ENCODE data around the gene USP3.
"Not testable (repeated sequence)": the region's sequence is repeated elsewhere in the genome, so short reads cannot be mapped to it uniquely, and the experiment has no call there.

Gene USP3

GRCh38 chr15:63478243-63478642, 26.1 kb upstream of the USP3 start:
- no peak for DNase-seq

DNA sequence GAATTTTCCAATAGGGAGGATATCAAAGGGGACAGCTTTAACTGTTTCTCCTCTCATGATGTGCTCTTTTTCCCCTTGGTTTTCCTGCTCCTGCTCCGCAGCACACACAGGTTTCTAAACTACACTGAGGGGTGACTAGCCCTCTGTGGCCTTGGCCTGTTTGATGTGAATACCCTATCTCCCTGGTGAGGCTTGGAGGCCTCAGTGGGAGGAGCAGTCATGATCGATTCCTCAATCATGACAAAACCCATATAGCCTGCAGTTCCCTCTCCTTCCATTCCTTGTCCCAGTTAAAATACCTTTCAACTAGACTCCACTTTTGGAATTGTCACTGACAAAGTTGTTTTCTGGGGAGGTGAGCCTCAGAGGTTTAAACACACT, 24.0 kb upstream of the USP3 start:
- no peak for DNase-seq

- peak in 1 of 5 donors; percentile 52 for DNase-seq
These were observed 23.1 kb upstream of the USP3 start for GRCh38 chr15:63481105-63481810.

GRCh38 chr15:63482874-63483323, 21.5 kb upstream of the USP3 start:
- no peak for DNase-seq

DNA sequence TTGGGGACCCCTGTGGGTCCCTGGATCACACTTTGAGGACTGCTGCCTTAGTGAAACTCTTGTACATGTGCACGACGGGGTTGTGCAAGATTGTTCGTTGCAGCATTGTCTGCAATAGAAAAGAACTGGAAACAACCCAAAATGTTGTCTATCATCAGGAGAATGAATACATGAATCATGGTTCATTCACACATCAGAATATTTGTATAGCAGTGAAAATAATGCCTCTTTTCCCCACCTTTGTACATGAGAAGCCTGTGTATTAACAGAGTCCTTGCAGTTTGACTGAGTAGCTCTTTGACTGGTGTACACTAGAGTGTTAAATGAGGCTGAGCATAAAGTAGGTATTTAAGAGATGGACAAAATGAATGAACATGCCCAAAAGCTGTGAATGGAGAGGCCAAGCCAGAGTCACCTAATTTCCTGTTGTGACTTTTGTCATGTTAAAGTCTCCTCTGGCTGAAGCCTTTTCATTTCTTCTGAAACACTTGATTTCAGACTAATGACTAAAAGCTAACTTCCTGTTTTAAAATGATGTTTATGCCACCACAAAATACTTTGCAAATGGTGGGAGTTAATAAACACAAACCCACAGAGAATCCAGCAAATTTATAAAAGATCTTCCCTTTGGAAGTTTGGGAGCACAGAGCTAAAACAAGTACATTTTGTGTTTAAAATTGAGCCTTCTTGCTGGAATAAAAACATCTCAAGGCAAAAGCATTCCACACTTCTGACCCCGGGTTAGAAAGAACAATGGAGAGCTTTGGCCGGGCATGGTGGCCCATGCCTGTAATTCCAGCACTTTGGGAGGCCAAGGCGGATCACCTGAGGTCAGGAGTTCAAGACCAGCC, 20.6 kb upstream of the USP3 start:
- DNase-seq = peak in 1 of 5 donors; percentile 66

- no peak for DNase-seq
These were observed 19.8 kb upstream of the USP3 start for GRCh38 chr15:63484433-63485186.

GRCh38 chr15:63487076-63487757, 17.2 kb upstream of the USP3 start:
- peak; percentile 70 to 85 (median 79) for DNase-seq

DNA sequence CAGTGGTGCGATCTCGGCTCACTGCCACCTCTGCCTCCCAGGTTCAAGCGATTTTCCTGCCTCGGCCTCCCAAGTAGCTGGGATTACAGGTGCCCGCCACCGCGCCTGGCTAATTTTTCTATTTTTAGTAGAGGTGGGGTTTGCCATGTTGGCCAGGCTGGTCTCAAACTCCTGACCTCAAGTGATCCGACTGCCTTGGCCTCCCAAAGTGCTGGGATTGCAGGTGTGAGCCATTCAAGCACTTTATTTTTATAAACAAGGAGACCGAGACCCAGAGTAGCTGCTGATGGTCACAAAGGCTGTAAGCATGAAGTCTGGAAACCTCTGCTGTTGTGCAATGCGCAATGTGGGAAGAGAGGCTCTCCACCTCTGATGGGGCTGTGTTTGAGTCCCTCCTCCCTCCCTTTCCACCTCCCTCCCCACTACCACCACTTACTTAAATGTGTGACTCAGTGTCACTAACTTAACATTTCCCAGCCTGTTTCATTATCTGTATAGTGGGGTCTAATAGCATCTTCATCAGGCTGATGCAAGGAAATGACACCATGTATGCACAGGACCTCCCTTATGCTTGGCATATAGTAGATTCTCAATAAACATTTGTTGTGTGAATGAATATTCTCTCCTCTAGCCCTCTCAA, 16.5 kb upstream of the USP3 start:
- not testable (repeated sequence) for DNase-seq

GRCh38 chr15:63488398-63488960, 15.9 kb upstream of the USP3 start:
- no peak for DNase-seq

GRCh38 chr15:63489352-63489751, 15.0 kb upstream of the USP3 start:
- no peak for DNase-seq

- DNase-seq = no peak
These were observed 13.9 kb upstream of the USP3 start for GRCh38 chr15:63490345-63491034.

GRCh38 chr15:63491116-63491827, 13.1 kb upstream of the USP3 start:
- no peak for DNase-seq

DNA sequence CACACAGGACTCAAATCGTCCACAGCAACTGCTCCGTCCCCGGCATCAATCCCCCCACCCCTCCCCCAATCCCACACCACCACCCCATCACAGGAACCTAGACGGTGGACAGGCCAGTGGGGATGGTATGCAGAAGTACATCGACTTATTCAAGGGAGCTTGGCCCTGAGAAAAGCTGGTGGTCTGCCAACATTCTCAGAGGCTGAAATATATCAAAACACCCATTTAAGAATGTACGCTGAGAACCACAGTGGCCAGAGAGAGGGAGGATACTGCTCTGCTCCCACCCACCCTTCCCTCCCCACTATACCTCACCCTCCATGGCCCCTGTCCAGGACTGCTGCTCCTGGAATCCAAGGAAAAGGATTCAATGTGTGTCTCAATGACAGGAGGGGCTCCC, 12.4 kb upstream of the USP3 start:
- DNase-seq = no peak

GRCh38 chr15:63492541-63493077, 11.8 kb upstream of the USP3 start:
- no peak for DNase-seq

DNA sequence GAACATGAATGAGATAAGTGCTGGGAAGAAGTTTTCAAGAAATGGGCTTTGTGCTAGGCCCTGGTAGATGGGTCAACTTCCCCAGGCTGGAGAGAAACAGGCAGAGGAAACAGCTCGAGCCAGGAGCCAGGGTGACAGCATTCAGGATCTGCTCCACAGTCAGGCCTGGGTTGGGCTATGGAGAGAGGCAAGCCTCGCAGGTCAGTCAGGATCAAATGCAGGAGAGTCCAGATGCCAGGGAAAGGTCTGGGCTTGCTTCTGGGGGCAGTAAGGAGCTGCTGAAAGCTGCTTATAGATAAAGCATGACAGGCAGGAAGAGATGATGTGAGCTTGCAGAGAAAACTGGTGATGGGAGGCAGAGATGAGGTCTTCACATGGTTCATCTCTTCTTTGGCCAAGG, 11.0 kb upstream of the USP3 start:
- no peak for DNase-seq

- peak in 1 of 5 donors; percentile 61 for DNase-seq
These were observed 10.0 kb upstream of the USP3 start for GRCh38 chr15:63494408-63494807.

DNA sequence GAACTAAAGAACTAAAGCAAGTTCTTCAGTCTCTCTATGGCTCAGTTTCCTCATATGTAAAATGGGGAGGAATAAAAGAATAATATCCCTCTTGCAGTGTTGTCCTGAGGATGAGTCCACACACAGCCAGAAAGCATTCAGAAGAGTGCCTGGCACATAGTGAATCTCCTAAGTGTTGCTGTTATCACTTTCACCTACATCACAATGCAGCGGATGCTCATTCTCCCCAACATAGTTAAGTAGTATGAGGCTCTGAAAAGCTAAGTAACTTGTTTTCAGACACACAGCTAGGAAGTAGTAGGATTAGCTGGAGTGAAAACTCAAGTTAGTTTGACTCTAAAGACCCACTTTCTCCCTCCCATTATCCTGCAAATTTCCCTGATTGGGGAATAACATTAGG, 9.1 kb upstream of the USP3 start:
- peak in 1 of 5 donors; percentile 46 for DNase-seq

DNA sequence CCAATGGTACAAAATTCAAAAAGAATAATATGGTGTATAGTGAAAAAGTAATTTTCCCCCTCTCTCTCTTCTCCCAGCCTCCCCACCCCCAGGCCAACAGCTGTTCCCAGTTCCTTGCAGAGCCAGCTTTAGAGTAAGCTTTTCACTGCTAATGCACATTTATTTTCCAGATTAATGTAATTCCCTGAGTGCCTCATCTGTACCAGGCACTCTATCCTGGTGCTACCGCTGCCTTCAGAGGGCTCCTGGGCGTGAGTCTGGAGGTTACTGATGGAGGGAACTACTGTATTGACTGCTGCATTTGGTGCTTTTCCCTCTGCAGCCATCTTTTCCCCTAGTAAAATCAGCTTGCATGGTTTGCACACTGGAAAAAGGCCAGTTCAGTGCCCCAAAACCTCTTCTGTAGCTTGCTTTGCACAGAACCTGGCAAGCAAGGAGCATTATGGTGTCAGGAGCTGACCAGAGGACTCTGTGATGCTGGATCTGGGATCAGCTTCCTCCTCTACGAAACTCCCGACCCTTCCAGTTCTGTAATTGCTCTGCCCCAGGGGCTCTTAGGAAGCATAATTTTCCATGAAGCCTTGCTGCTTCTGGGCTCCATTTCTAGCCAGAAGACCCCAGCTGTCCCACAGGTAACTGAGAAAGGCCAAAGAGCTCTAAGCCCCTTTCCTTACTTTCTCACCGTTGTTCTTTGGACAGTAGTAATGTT, 8.5 kb upstream of the USP3 start:
- DNase-seq = no peak

- DNase-seq = peak; percentile 52 to 90 (median 72)
These were observed 6.5 kb upstream of the USP3 start for GRCh38 chr15:63497642-63498467.
